H9 (cell line): ENCODE measurements around the gene SIGMAR1. TPM values are rescaled to one million over a fixed set of nuclear protein-coding genes. Genes with fewer than 3 reads are reported as not detected.

Experiments used
- DNase-seq: peaks from one replicate; pipeline ENCODE4 v3.0.0-alpha.2; 2017
- H2AFZ ChIP-seq: one replicate; pipeline ENCODE4 v1.6.1; 2013; ENCODE audit warnings: mild to moderate bottlenecking, low read length, control low read depth, moderate library complexity
- H2AK5ac ChIP-seq: 2 replicates; pipeline ENCODE4 v1.6.1; 2013; ENCODE audit warnings: low read length, control low read depth, mixed read lengths; ENCODE audit not compliant: insufficient read length
- H2BK120ac ChIP-seq: one replicate; pipeline ENCODE4 v1.6.1; 2013; ENCODE audit warnings: low read depth, mild to moderate bottlenecking, low read length, control low read depth, inconsistent platforms; ENCODE audit not compliant: poor library complexity, severe bottlenecking
- H2BK12ac ChIP-seq: 2 replicates; pipeline ENCODE4 v1.6.1; 2013; ENCODE audit warnings: low read length, control low read depth, mixed read lengths, low read depth; ENCODE audit not compliant: insufficient read length
- H2BK15ac ChIP-seq: 2 replicates; pipeline ENCODE4 v1.6.1; 2013; ENCODE audit warnings: low read depth, low read length, control low read depth
- H2BK20ac ChIP-seq: one replicate; pipeline ENCODE4 v1.6.1; 2013; ENCODE audit warnings: low read depth, mild to moderate bottlenecking, low read length, control low read depth, inconsistent platforms; ENCODE audit not compliant: poor library complexity, severe bottlenecking
- H2BK5ac ChIP-seq: 2 replicates; pipeline ENCODE4 v1.6.1; 2013; ENCODE audit warnings: low read length, control low read depth, mixed read lengths; ENCODE audit not compliant: insufficient read length
- H3K14ac ChIP-seq: 2 replicates; pipeline ENCODE4 v1.6.1; 2013; ENCODE audit warnings: low read length, control low read depth; ENCODE audit not compliant: insufficient read depth
- H3K18ac ChIP-seq: 2 replicates; pipeline ENCODE4 v1.6.1; 2013; ENCODE audit warnings: low read depth, mild to moderate bottlenecking, mixed read lengths, low read length, control low read depth; ENCODE audit not compliant: insufficient read length
- H3K23ac ChIP-seq: 2 replicates; pipeline ENCODE4 v1.6.1; 2013; ENCODE audit warnings: low read length, control low read depth, mixed read lengths, low read depth; ENCODE audit not compliant: insufficient read length
- H3K23me2 ChIP-seq: 2 replicates; pipeline ENCODE4 v1.6.1; 2013; ENCODE audit warnings: low read depth, mild to moderate bottlenecking, mixed read lengths, low read length, control low read depth; ENCODE audit not compliant: insufficient read length, poor library complexity, severe bottlenecking
- H3K27ac ChIP-seq: 2 replicates; pipeline ENCODE4 v1.5.1; 2013; ENCODE audit warnings: low read length, control low read depth, mixed read lengths, low read depth; ENCODE audit not compliant: insufficient read length
- H3K27me3 ChIP-seq: 2 replicates; pipeline ENCODE4 v1.6.1; 2013; ENCODE audit warnings: low read length, control low read depth, inconsistent platforms; ENCODE audit not compliant: insufficient read depth
- H3K4ac ChIP-seq: 2 replicates; pipeline ENCODE4 v1.6.1; 2013; ENCODE audit warnings: low read depth, mild to moderate bottlenecking, control low read depth, inconsistent platforms, low read length, moderate library complexity
- H3K4me1 ChIP-seq: 2 replicates; pipeline ENCODE4 v1.6.1; 2013; ENCODE audit warnings: low read length, control low read depth, inconsistent platforms; ENCODE audit not compliant: insufficient read depth
- H3K4me2 ChIP-seq: 2 replicates; pipeline ENCODE4 v1.6.1; 2013; ENCODE audit warnings: low read length, control low read depth, mixed read lengths; ENCODE audit not compliant: insufficient read length, insufficient read depth
- H3K56ac ChIP-seq: 2 replicates; pipeline ENCODE4 v1.6.1; 2013; ENCODE audit warnings: low read depth, mild to moderate bottlenecking, mixed read lengths, low read length, control low read depth; ENCODE audit not compliant: insufficient read length
- H3K79me1 ChIP-seq: 2 replicates; pipeline ENCODE4 v1.6.1; 2013; ENCODE audit warnings: low read depth, mild to moderate bottlenecking, moderate library complexity, low read length, control low read depth, inconsistent platforms; ENCODE audit not compliant: insufficient read depth, poor library complexity, severe bottlenecking
- H3K79me2 ChIP-seq: 2 replicates; pipeline ENCODE4 v1.6.1; 2013; ENCODE audit warnings: low read length, control low read depth, inconsistent platforms; ENCODE audit not compliant: insufficient read depth
- H3K9ac ChIP-seq: 2 replicates; pipeline ENCODE4 v1.6.1; 2013; ENCODE audit warnings: low read length, control low read depth, mixed read lengths; ENCODE audit not compliant: insufficient read length; ENCODE audit errors: extremely low read depth
- H3K9me3 ChIP-seq: one replicate; pipeline ENCODE4 v1.6.1; 2013; ENCODE audit warnings: low read depth, low read length, inconsistent platforms; ENCODE audit not compliant: control insufficient read depth
- H3T11ph ChIP-seq: one replicate; pipeline ENCODE4 v1.6.1; 2013; ENCODE audit warnings: mild to moderate bottlenecking, low read length, control low read depth, inconsistent platforms
- H4K20me1 ChIP-seq: one replicate; pipeline ENCODE4 v1.6.1; 2013; ENCODE audit not compliant: control insufficient read depth, insufficient read length, insufficient read depth
- H4K5ac ChIP-seq: 2 replicates; pipeline ENCODE4 v1.6.1; 2013; ENCODE audit warnings: low read depth, mild to moderate bottlenecking, mixed read lengths, low read length, control low read depth; ENCODE audit not compliant: insufficient read length
- H4K8ac ChIP-seq: replicated peaks from 2 replicates; pipeline ENCODE4 v1.6.1; 2013; ENCODE audit warnings: low read length, control low read depth, mixed read lengths, low read depth; ENCODE audit not compliant: insufficient read length
- H4K91ac ChIP-seq: 2 replicates; pipeline ENCODE4 v1.6.1; 2013; ENCODE audit warnings: low read depth, mild to moderate bottlenecking, moderate library complexity, mixed read lengths, low read length, control low read depth; ENCODE audit not compliant: insufficient read length
- H3K27ac Mint-ChIP-seq, 3 experiments: 2 replicates in 2 of 3; 3 replicates in 1 of 3; pipeline ENCODE4 v1.8.0; 2020 to 2021; ENCODE audit warnings: mixed read lengths in 3 of 3, mild to moderate bottlenecking in 1 of 3, moderate library complexity in 1 of 3
- H3K27me3 Mint-ChIP-seq: 2 replicates; pipeline ENCODE4 v1.8.0; 2021; ENCODE audit warnings: low read depth, mild to moderate bottlenecking, moderate library complexity, mixed read lengths
- H3K36me3 Mint-ChIP-seq, 3 experiments: 2 replicates in 2 of 3; 3 replicates in 1 of 3; pipeline ENCODE4 v1.8.0; 2020 to 2021; ENCODE audit warnings: low read depth in 3 of 3, mixed read lengths in 3 of 3; ENCODE audit not compliant: insufficient read depth in 1 of 3
- H3K4me1 Mint-ChIP-seq, 2 experiments: 2 replicates each; pipeline ENCODE4 v1.8.0; 2020; ENCODE audit warnings: mixed read lengths in 2 of 2
- H3K4me3 Mint-ChIP-seq, 2 experiments: 2 replicates in 1 of 2; 3 replicates in 1 of 2; pipeline ENCODE4 v1.8.0; 2020 to 2021; ENCODE audit warnings: mild to moderate bottlenecking in 2 of 2, mixed read lengths in 2 of 2, moderate library complexity in 1 of 2
- H3K9me3 Mint-ChIP-seq, 2 experiments: 2 replicates in 1 of 2; 3 replicates in 1 of 2; pipeline ENCODE4 v1.8.0; 2020; ENCODE audit warnings: mild to moderate bottlenecking in 2 of 2, mixed read lengths in 2 of 2, moderate library complexity in 1 of 2
- WGBS: extraction: QIAGEN DNeasy Blood & Tissue Kit; methylation state at CpG from one replicate; pipeline ENCODE4 v1.1.7; 2013; ENCODE audit warnings: missing lambda C conversion rate, low lambda C conversion rate, mixed read lengths; ENCODE audit not compliant: insufficient read length; ENCODE audit errors: extremely low coverage; 5-methylcytosine and 5-hydroxymethylcytosine counted together
- total RNA-seq: library from RNA; stranded (reverse); gene quantifications from 2 replicates; pipeline ENCODE4 v1.2.1, GENCODE V29; 2021
- TF ChIP-seq, protein P1 (sequence below): fragments of 200-600 bp; sonication (generic); conservative IDR thresholded peaks from 3 replicates; pipeline ENCODE4 v1.8.0; 2021; ENCODE audit warnings: antibody characterized with exemption, mild to moderate bottlenecking

SIGMAR1 gene
- total RNA-seq, 1 experiment from 2014 or later: 68.3 TPM

DNA sequence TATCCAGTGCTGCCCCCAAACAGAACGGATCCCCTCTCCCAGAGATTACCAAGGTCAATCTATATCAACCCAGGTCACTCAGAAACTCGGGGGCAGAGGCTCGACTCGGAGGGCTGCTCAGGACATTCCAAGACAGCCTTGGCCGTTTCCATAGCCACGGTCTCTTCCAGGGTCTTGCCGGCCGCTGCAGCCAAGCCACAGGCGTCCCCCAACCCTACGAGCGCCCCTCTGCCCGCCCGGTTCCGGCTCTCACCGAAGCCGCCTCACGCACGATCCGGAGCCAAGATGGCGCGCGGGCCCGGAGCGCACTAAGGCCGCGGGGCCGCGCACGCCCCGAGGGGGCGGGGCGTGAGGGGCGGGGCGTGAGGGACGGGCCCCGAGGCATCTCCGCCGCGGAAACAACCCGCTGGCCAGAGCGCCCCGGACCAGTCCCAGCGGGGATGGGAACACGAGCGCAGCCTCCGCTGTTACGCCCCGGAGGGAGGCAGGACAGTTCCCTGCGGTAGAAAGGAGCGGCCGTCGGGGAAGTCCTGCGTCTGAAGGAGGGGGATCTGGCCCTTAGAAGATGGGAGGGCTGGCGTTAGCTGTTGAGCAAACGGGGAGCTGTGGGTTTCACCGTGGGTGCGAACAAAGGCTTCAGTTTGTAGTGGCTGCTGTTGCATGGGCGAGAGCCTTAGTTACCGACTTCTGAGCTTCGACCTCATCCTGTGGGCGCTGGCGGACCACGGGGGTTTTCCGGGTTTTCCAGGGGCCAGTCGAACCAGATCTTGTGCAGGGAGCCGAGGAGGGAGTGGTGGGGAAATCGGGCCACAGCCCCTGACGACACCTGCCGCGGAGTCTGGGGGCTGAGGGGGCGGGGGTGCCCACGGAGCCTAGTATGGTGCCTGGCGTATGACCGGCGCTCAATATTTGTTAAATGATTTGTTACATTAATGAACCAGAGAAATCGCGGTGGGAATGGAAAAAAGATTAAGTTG is 25.5 kb downstream of the SIGMAR1 start, which contains the start of gene RPP25L:
RPP25L (minus strand) TSS at position 287 of the 977 bp plus-strand sequence. CDS start 801 bp downstream, outside the sequence.
- H4K5ac ChIP-seq: no peak within 1 kb of the TSS
- H3K18ac ChIP-seq: peak within 1 kb of the TSS; percentile 65
- H2AFZ ChIP-seq: peak within 1 kb of the TSS; percentile 43
- H3K4ac ChIP-seq: no peak within 1 kb of the TSS
- H3K4me1 Mint-ChIP-seq: peaks cover 7 to 20% of the 10 kb centered on the region in 2 experiments
- DNase-seq: peak; percentile 81
- H3K27me3 Mint-ChIP-seq: peaks cover 2% of the 10 kb centered on the region; the same call in 1 of the 2 replicates
- no CpG with 5 or more reads among the region's 77 CpGs for WGBS
- H3K36me3 Mint-ChIP-seq: 0 out of 7 replicates have a peak, but pooled peaks cover 0 to 1% (median 0%) of the 10 kb centered on the region in 3 experiments
- no peaks in the 10 kb centered on the region for H3K9me3 Mint-ChIP-seq
- H3T11ph ChIP-seq: no peak within 1 kb of the TSS
- H3K27ac Mint-ChIP-seq: peak within 1 kb of the TSS in 2 of 3 experiments; percentile 92 to 96; a peak in 5 of 7 replicates
- no peak within 1 kb of the TSS for H2BK20ac ChIP-seq
- no peak within 1 kb of the TSS for H4K91ac ChIP-seq
- H3K4me2 ChIP-seq: peak within 1 kb of the TSS; percentile 86
- no peak within 1 kb of the TSS for H3K56ac ChIP-seq
- H2BK5ac ChIP-seq: no peak within 1 kb of the TSS
- no peak within 1 kb of the TSS for H3K27ac ChIP-seq
- H2BK12ac ChIP-seq: no peak within 1 kb of the TSS
- TF ChIP-seq, protein P1, sequence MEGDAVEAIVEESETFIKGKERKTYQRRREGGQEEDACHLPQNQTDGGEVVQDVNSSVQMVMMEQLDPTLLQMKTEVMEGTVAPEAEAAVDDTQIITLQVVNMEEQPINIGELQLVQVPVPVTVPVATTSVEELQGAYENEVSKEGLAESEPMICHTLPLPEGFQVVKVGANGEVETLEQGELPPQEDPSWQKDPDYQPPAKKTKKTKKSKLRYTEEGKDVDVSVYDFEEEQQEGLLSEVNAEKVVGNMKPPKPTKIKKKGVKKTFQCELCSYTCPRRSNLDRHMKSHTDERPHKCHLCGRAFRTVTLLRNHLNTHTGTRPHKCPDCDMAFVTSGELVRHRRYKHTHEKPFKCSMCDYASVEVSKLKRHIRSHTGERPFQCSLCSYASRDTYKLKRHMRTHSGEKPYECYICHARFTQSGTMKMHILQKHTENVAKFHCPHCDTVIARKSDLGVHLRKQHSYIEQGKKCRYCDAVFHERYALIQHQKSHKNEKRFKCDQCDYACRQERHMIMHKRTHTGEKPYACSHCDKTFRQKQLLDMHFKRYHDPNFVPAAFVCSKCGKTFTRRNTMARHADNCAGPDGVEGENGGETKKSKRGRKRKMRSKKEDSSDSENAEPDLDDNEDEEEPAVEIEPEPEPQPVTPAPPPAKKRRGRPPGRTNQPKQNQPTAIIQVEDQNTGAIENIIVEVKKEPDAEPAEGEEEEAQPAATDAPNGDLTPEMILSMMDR: no peak
- H3K9ac ChIP-seq: peak within 1 kb of the TSS; percentile 61
- no peaks in the 10 kb centered on the region for H4K20me1 ChIP-seq
- no peaks in the 10 kb centered on the region for H3K79me1 ChIP-seq
- H3K9me3 ChIP-seq: no peaks in the 10 kb centered on the region
- no peaks in the 10 kb centered on the region; the same call in 1 of the 2 replicates for H3K4me1 ChIP-seq
- no peaks in the 10 kb centered on the region for H3K27me3 ChIP-seq
- peak within 1 kb of the TSS; percentile 88 to 95 for H3K4me3 Mint-ChIP-seq
- peaks cover 14% of the 10 kb centered on the region for H3K23me2 ChIP-seq
- H3K23ac ChIP-seq: no peak within 1 kb of the TSS
- H2BK15ac ChIP-seq: no peak within 1 kb of the TSS
- H2AK5ac ChIP-seq: no peak within 1 kb of the TSS
- no peak within 1 kb of the TSS for H2BK120ac ChIP-seq
- no peaks in the 10 kb centered on the region for H3K79me2 ChIP-seq
- no peak within 1 kb of the TSS for H4K8ac ChIP-seq
- peak within 1 kb of the TSS; percentile 92; the same call in 1 of the 2 replicates for H3K14ac ChIP-seq
